Heart left ventricle (tissue), 13 donors: ENCODE results near the gene HAO1.
A peak's percentile ranks its signal among the peaks of the same experiment; 100 is the strongest.

Source experiments
- POLR2A ChIP-seq, 2 donors: fragments of 450-650 bp; IDR thresholded peaks; one replicate each; pipeline ENCODE4 v1.6.1; 2017; ENCODE audit warnings: antibody characterized with exemption in 2 of 2, mild to moderate bottlenecking in 2 of 2, moderate library complexity in 2 of 2
- TF ChIP-seq, protein P1 (sequence below), 12 donors: fragments of 200-600 bp; sonication (generic) in 4 of 12; IDR thresholded peaks; one replicate each; pipeline versions ENCODE4 v1.5.0 to v1.8.0; 2018 to 2022; ENCODE audit warnings: antibody characterized with exemption in 12 of 12, mild to moderate bottlenecking in 5 of 12
- donor health status: ischemic (EF 13 %, LVEDD 7.1; RV severe dilation, severe dysfunction).
- donor health status: DM: no; HTN: yes; CAD: no.
- donor health status: DM: no; HTN: no; CAD: no.
- donor health status: ischemic (EF 25% LVEDD 6.9; RV normal size, moderate dysfunction).
- donor health status: ischemic (EF 25% LVEDD 5.7; RV mildly dilated, moderate dysfunction).
- donor health status: ischemic (EF 35%, LVEDD 5.7; RV mildly dilated, moderate dysfunction).
- donor health status: nonischemic (EF 11% LVEDD 7.7; RV severe dilation, severe dysfunction).
- donor health status: DM: yes; HTN: yes; CAD: no.
- donor health status: PGD.
- donor health status: ischemic (EF 29% LVEDD 5.4; RV normal size, mild dysfunction).
- donor health status: nonischemic (EF 23%, LVEDD 6.1; RV moderate dilation, normal function).

DNA sequence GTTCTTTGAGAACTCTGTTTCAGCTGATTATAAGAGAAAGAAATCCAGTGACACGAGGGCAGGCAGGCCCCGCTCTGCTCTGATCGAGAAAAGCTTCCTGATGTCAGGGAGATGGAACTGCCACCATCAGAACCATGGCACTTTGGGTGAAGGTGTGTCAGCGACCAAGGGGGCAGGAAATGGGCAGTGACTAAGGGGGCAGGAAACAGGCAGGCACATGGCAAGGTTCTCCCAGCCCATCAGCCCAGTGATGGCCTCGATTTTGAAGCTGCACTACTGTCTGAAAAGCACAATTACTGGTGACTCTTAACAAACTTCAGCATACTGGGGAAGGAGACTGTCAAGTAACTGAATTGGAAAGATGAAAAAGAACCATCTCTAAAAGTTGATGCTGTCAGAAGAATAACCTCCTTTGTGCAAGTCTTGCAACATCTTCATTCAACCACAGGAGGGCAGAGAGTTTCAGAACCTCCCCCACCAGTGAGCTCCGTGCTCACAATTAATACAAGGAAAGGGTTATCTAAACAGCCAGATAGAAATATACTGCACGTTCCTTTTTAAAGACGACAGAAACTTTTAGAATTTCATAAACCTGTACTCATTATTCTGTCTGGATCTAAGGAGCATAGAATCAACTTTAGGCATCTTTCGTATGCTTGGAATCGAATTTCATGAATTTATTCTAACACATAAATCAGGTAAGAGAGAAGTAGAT, 40.2 kb upstream of the HAO1 start:
- TF ChIP-seq, protein P1, sequence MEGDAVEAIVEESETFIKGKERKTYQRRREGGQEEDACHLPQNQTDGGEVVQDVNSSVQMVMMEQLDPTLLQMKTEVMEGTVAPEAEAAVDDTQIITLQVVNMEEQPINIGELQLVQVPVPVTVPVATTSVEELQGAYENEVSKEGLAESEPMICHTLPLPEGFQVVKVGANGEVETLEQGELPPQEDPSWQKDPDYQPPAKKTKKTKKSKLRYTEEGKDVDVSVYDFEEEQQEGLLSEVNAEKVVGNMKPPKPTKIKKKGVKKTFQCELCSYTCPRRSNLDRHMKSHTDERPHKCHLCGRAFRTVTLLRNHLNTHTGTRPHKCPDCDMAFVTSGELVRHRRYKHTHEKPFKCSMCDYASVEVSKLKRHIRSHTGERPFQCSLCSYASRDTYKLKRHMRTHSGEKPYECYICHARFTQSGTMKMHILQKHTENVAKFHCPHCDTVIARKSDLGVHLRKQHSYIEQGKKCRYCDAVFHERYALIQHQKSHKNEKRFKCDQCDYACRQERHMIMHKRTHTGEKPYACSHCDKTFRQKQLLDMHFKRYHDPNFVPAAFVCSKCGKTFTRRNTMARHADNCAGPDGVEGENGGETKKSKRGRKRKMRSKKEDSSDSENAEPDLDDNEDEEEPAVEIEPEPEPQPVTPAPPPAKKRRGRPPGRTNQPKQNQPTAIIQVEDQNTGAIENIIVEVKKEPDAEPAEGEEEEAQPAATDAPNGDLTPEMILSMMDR (IDR thresholded peaks at IDR 0.05) = peak; percentile 14 to 51 (median 30)
- TF ChIP-seq POLR2A (IDR thresholded peaks at IDR 0.05) = no peak
